Common myeloid progenitor, CD34-positive (primary cell): ENCODE data around the gene DHRS4L2.
"Not testable (repeated sequence)": the region's sequence is repeated elsewhere in the genome, so short reads cannot be mapped to it uniquely, and the experiment has no call there.

Experiments used
- CTCF ChIA-PET: fragments of 350-600 bp; sonication (Branson Sonifier 250); formaldehyde crosslinking; loops from one replicate; lab custom pipeline; 2021; ENCODE audit warnings: antibody characterized with exemption; lab: Charles Lee
- POLR2A ChIA-PET: fragments of 350-600 bp; sonication (Branson Sonifier 250); formaldehyde crosslinking; loops from one replicate; lab custom pipeline; 2021; ENCODE audit warnings: antibody characterized with exemption; lab: Charles Lee
- DNase-seq, 3 donors: peaks; one replicate each; pipeline versions ENCODE4 v3.0.0 to v3.0.0-alpha.2; 2013
- H3K27ac ChIP-seq, 2 experiments: 1 replicate in 1 of 2; 2 replicates in 1 of 2; pipeline ENCODE4 v1.7.0; 2013; ENCODE audit warnings: inconsistent platforms in 2 of 2, low read length in 2 of 2, mild to moderate bottlenecking in 2 of 2, low read depth in 1 of 2, moderate library complexity in 1 of 2; ENCODE audit not compliant: severe bottlenecking in 2 of 2, insufficient read depth in 1 of 2, poor library complexity in 1 of 2
- H3K27me3 ChIP-seq, 5 experiments: replicated peaks in 2 of 5; 1 replicate in 3 of 5; 2 replicates in 2 of 5; pipeline versions ENCODE4 v1.6.1 to v1.7.0; 2013; ENCODE audit warnings: low read length in 4 of 5, mild to moderate bottlenecking in 2 of 5, moderate library complexity in 2 of 5, inconsistent platforms in 1 of 5; ENCODE audit not compliant: insufficient read depth in 5 of 5, control insufficient read depth in 4 of 5
- H3K36me3 ChIP-seq, 4 experiments: 1 replicate in 2 of 4; 2 replicates in 2 of 4; pipeline versions ENCODE4 v1.6.1 to v1.7.0; 2013; ENCODE audit warnings: low read length in 3 of 4, control low read depth in 1 of 4, mild to moderate bottlenecking in 1 of 4; ENCODE audit not compliant: control insufficient read depth in 4 of 4, insufficient read depth in 4 of 4
- H3K4me1 ChIP-seq, 4 experiments: 1 replicate in 3 of 4; 2 replicates in 1 of 4; pipeline versions ENCODE4 v1.6.1 to v1.7.1; 2013; ENCODE audit warnings: low read length in 3 of 4, mild to moderate bottlenecking in 3 of 4, control low read depth in 1 of 4, inconsistent platforms in 1 of 4, moderate library complexity in 1 of 4; ENCODE audit not compliant: control insufficient read depth in 4 of 4, insufficient read depth in 4 of 4; ENCODE audit errors: control extremely low read depth in 1 of 4
- H3K4me3 ChIP-seq, 7 experiments: 1 replicate in 4 of 7; 2 replicates in 3 of 7; pipeline versions ENCODE4 v1.5.1 to v1.7.0; 2013; ENCODE audit warnings: mild to moderate bottlenecking in 7 of 7, low read length in 6 of 7, moderate library complexity in 6 of 7, inconsistent platforms in 2 of 7, low read depth in 2 of 7, control low read depth in 1 of 7; ENCODE audit not compliant: insufficient read depth in 4 of 7, control insufficient read depth in 1 of 7; ENCODE audit errors: extremely low read depth in 1 of 7
- H3K9me3 ChIP-seq, 5 experiments: 1 replicate in 4 of 5; 2 replicates in 1 of 5; pipeline versions ENCODE4 v1.6.1 to v1.7.1; 2013; ENCODE audit warnings: low read length in 4 of 5, mild to moderate bottlenecking in 2 of 5, inconsistent platforms in 1 of 5, low read depth in 1 of 5, moderate library complexity in 1 of 5; ENCODE audit not compliant: control insufficient read depth in 4 of 5, insufficient read depth in 2 of 5; ENCODE audit errors: control extremely low read depth in 1 of 5
- WGBS: methylation state at CpG from one replicate; pipeline ENCODE4 v1.1.5; 2013; ENCODE audit not compliant: insufficient coverage; 5-methylcytosine and 5-hydroxymethylcytosine counted together

DHRS4L2 gene

GRCh38 chr14:23954965-23955364 lies 33.8 kb upstream of the DHRS4L2 start:
- 96% methylated on average over 3 of the region's 20 CpGs for WGBS
- H3K4me3 ChIP-seq, DNase-seq, H3K27me3 ChIP-seq, H3K27ac ChIP-seq, POLR2A ChIA-PET, H3K9me3 ChIP-seq: not testable (repeated sequence)
- CTCF ChIA-PET: interaction anchor here (0.6 to 1.3 kb wide), 4 partner anchors 44 to 315 kb away, joined by 3 read pairs; no protein-coding TSS in a partner anchor
- peaks cover 3 to 20% (median 8%) of the 10 kb centered on the region in 4 experiments for H3K4me1 ChIP-seq
- peaks cover 0 to 10% (median 0%) of the 10 kb centered on the region in 4 experiments for H3K36me3 ChIP-seq

- H3K9me3 ChIP-seq, H3K27me3 ChIP-seq, POLR2A ChIA-PET, CTCF ChIA-PET, H3K27ac ChIP-seq, H3K4me3 ChIP-seq, DNase-seq: not testable (repeated sequence)
- Histone ChIP-seq H3K36me3 (peaks cover 0 to 10% (median 0%) of the 10 kb centered on the region in 4 experiments), H3K4me1 (peaks cover 3 to 20% (median 8%) of the 10 kb centered on the region in 4 experiments)
- WGBS: 100% methylated on average over 1 of the region's 2 CpGs
These were observed 32.9 kb upstream of the DHRS4L2 start for GRCh38 chr14:23955811-23956210.

- H3K4me3 ChIP-seq, H3K9me3 ChIP-seq, H3K4me1 ChIP-seq, DNase-seq, POLR2A ChIA-PET, CTCF ChIA-PET, H3K27me3 ChIP-seq, H3K27ac ChIP-seq: not testable (repeated sequence)
- WGBS: 97% methylated on average over 8 of the region's 9 CpGs
- peaks cover 0 to 10% (median 0%) of the 10 kb centered on the region in 4 experiments for H3K36me3 ChIP-seq
These were observed 30.7 kb upstream of the DHRS4L2 start for GRCh38 chr14:23957913-23958569.

GRCh38 chr14:23960899-23961298 lies 27.8 kb upstream of the DHRS4L2 start:
- H3K27ac ChIP-seq, H3K36me3 ChIP-seq, H3K9me3 ChIP-seq, POLR2A ChIA-PET, H3K4me3 ChIP-seq, H3K27me3 ChIP-seq, CTCF ChIA-PET, DNase-seq, H3K4me1 ChIP-seq: not testable (repeated sequence)

- H3K4me1 ChIP-seq, H3K9me3 ChIP-seq, CTCF ChIA-PET, H3K27ac ChIP-seq, H3K4me3 ChIP-seq, DNase-seq, H3K36me3 ChIP-seq, POLR2A ChIA-PET, H3K27me3 ChIP-seq: not testable (repeated sequence)
- WGBS: no CpG with 5 or more reads among the region's 2 CpGs
These were observed 27.0 kb upstream of the DHRS4L2 start for GRCh38 chr14:23961704-23962103.

- POLR2A ChIA-PET, DNase-seq, CTCF ChIA-PET, H3K4me1 ChIP-seq, H3K27me3 ChIP-seq, H3K9me3 ChIP-seq, H3K27ac ChIP-seq, H3K36me3 ChIP-seq: not testable (repeated sequence)
- H3K4me3 ChIP-seq: peak overlapping the region in 1 of 7 experiments; percentile 64
- no CpG with 5 or more reads among the region's 9 CpGs for WGBS
These were observed 19.6 kb upstream of the DHRS4L2 start for GRCh38 chr14:23969130-23969480.

GRCh38 chr14:23969481-23970282 lies 19.0 kb upstream of the DHRS4L2 start:
- H3K27ac ChIP-seq, H3K4me1 ChIP-seq, H3K27me3 ChIP-seq, POLR2A ChIA-PET, H3K9me3 ChIP-seq, CTCF ChIA-PET, H3K36me3 ChIP-seq: not testable (repeated sequence)
- peak overlapping the region in 5 of 7 experiments; percentile 23 to 64 (median 56) for H3K4me3 ChIP-seq
- 10% methylated on average over 7 of the region's 61 CpGs for WGBS
- DNase-seq: peak; percentile 48 to 63 (median 59)
